ENCODE results near the gene GPC5.
"Not testable (repeated sequence)": the region's sequence is repeated elsewhere in the genome, so short reads cannot be mapped to it uniquely, and the experiment has no call there.

GPC5 gene

GRCh38 chr13:92260363-92260762 lies 861.9 kb downstream of the GPC5 start:
- DNase-seq (ENCODE audit: low read depth in 2 of 2), result no peak

- no peak for DNase-seq (ENCODE audit: low read depth in 2 of 2)
These were observed 863.8 kb downstream of the GPC5 start for GRCh38 chr13:92262100-92262788.

GRCh38 chr13:92265408-92265807 lies 867.0 kb downstream of the GPC5 start:
- no peak for DNase-seq (ENCODE audit: low read depth in 2 of 2)

GRCh38 chr13:92270990-92271389 lies 872.6 kb downstream of the GPC5 start:
- DNase-seq (ENCODE audit: low read depth in 2 of 2), result no peak

GRCh38 chr13:92272177-92272576 lies 873.8 kb downstream of the GPC5 start:
- DNase-seq (ENCODE audit: low read depth in 2 of 2), result no peak

- not testable (repeated sequence) for DNase-seq (ENCODE audit: low read depth in 2 of 2)
These were observed 882.6 kb downstream of the GPC5 start for GRCh38 chr13:92280986-92281385.

GRCh38 chr13:92290718-92291307 lies 892.4 kb downstream of the GPC5 start:
- not testable (repeated sequence) for DNase-seq (ENCODE audit: low read depth in 2 of 2)

- DNase-seq (ENCODE audit: low read depth in 2 of 2), result not testable (repeated sequence)
These were observed 896.1 kb downstream of the GPC5 start for GRCh38 chr13:92294533-92294932.

- not testable (repeated sequence) for DNase-seq (ENCODE audit: low read depth in 2 of 2)
These were observed 897.8 kb downstream of the GPC5 start for GRCh38 chr13:92296154-92296671.

- no peak for DNase-seq (ENCODE audit: low read depth in 2 of 2)
These were observed 899.8 kb downstream of the GPC5 start for GRCh38 chr13:92297971-92298942.

GRCh38 chr13:92300651-92301050 lies 902.2 kb downstream of the GPC5 start:
- DNase-seq (ENCODE audit: low read depth in 2 of 2), result no peak

- DNase-seq (ENCODE audit: low read depth in 2 of 2), result no peak
These were observed 905.0 kb downstream of the GPC5 start for GRCh38 chr13:92303428-92303827.

- DNase-seq (ENCODE audit: low read depth in 2 of 2), result no peak
These were observed 909.3 kb downstream of the GPC5 start for GRCh38 chr13:92307752-92308151.

- no peak for DNase-seq (ENCODE audit: low read depth in 2 of 2)
These were observed 914.4 kb downstream of the GPC5 start for GRCh38 chr13:92312823-92313222.

- DNase-seq (ENCODE audit: low read depth in 2 of 2), result no peak
These were observed 915.0 kb downstream of the GPC5 start for GRCh38 chr13:92313382-92313781.

- DNase-seq (ENCODE audit: low read depth in 2 of 2), result no peak
These were observed 916.8 kb downstream of the GPC5 start for GRCh38 chr13:92315265-92315664.

GRCh38 chr13:92316030-92316429 lies 917.6 kb downstream of the GPC5 start:
- DNase-seq (ENCODE audit: low read depth in 2 of 2), result no peak

GRCh38 chr13:92317066-92317465 lies 918.6 kb downstream of the GPC5 start:
- DNase-seq (ENCODE audit: low read depth in 2 of 2), result no peak

- no peak for DNase-seq (ENCODE audit: low read depth in 2 of 2)
These were observed 921.9 kb downstream of the GPC5 start for GRCh38 chr13:92320323-92320722.

- no peak for DNase-seq (ENCODE audit: low read depth in 2 of 2)
These were observed 922.8 kb downstream of the GPC5 start for GRCh38 chr13:92321174-92321573.

- DNase-seq (ENCODE audit: low read depth in 2 of 2), result no peak
These were observed 947.2 kb downstream of the GPC5 start for GRCh38 chr13:92345627-92346026.

- DNase-seq (ENCODE audit: low read depth in 2 of 2), result no peak
These were observed 947.6 kb downstream of the GPC5 start for GRCh38 chr13:92346046-92346445.

Measured in fibroblast of skin of left biceps (primary cell).